Hepatocyte (in vitro differentiated cells): ENCODE measurements around the gene FABP1.

ENCODE experiments used
- CTCF ChIP-seq: fragments of 200-600 bp; sonication (generic); IDR thresholded peaks from 2 replicates; pipeline ENCODE4 v1.5.1; 2016; ENCODE audit warnings: antibody characterized with exemption, mild to moderate bottlenecking; ENCODE audit not compliant: poor library complexity
- EZH2 ChIP-seq: fragments of 200-600 bp; sonication (generic); IDR thresholded peaks from 2 replicates; pipeline ENCODE4 v1.6.1; 2016; ENCODE audit warnings: antibody characterized with exemption, mild to moderate bottlenecking, borderline replicate concordance

- TF ChIP-seq EZH2 = no peak
- TF ChIP-seq CTCF = no peak
Measured at GRCh38 chr2:88088999-88089398, 38.9 kb downstream of the FABP1 start.
